H9 (cell line): Measurements from ENCODE around the gene SLC35F2. TPM values are rescaled to one million over a fixed set of nuclear protein-coding genes. Genes with fewer than 3 reads are reported as not detected.
"Not testable (repeated sequence)": the region's sequence is repeated elsewhere in the genome, so short reads cannot be mapped to it uniquely, and the experiment has no call there.

Source experiments
- DNase-seq: peaks from one replicate; pipeline ENCODE4 v3.0.0-alpha.2; 2017
- H2AFZ ChIP-seq: one replicate; pipeline ENCODE4 v1.6.1; 2013; ENCODE audit warnings: mild to moderate bottlenecking, low read length, control low read depth, moderate library complexity
- H2AK5ac ChIP-seq: 2 replicates; pipeline ENCODE4 v1.6.1; 2013; ENCODE audit warnings: low read length, control low read depth, mixed read lengths; ENCODE audit not compliant: insufficient read length
- H2BK120ac ChIP-seq: one replicate; pipeline ENCODE4 v1.6.1; 2013; ENCODE audit warnings: low read depth, mild to moderate bottlenecking, low read length, control low read depth, inconsistent platforms; ENCODE audit not compliant: poor library complexity, severe bottlenecking
- H2BK12ac ChIP-seq: 2 replicates; pipeline ENCODE4 v1.6.1; 2013; ENCODE audit warnings: low read length, control low read depth, mixed read lengths, low read depth; ENCODE audit not compliant: insufficient read length
- H2BK15ac ChIP-seq: 2 replicates; pipeline ENCODE4 v1.6.1; 2013; ENCODE audit warnings: low read depth, low read length, control low read depth
- H2BK20ac ChIP-seq: one replicate; pipeline ENCODE4 v1.6.1; 2013; ENCODE audit warnings: low read depth, mild to moderate bottlenecking, low read length, control low read depth, inconsistent platforms; ENCODE audit not compliant: poor library complexity, severe bottlenecking
- H2BK5ac ChIP-seq: 2 replicates; pipeline ENCODE4 v1.6.1; 2013; ENCODE audit warnings: low read length, control low read depth, mixed read lengths; ENCODE audit not compliant: insufficient read length
- H3K14ac ChIP-seq: 2 replicates; pipeline ENCODE4 v1.6.1; 2013; ENCODE audit warnings: low read length, control low read depth; ENCODE audit not compliant: insufficient read depth
- H3K18ac ChIP-seq: 2 replicates; pipeline ENCODE4 v1.6.1; 2013; ENCODE audit warnings: low read depth, mild to moderate bottlenecking, mixed read lengths, low read length, control low read depth; ENCODE audit not compliant: insufficient read length
- H3K23ac ChIP-seq: 2 replicates; pipeline ENCODE4 v1.6.1; 2013; ENCODE audit warnings: low read length, control low read depth, mixed read lengths, low read depth; ENCODE audit not compliant: insufficient read length
- H3K23me2 ChIP-seq: 2 replicates; pipeline ENCODE4 v1.6.1; 2013; ENCODE audit warnings: low read depth, mild to moderate bottlenecking, mixed read lengths, low read length, control low read depth; ENCODE audit not compliant: insufficient read length, poor library complexity, severe bottlenecking
- H3K27ac ChIP-seq: 2 replicates; pipeline ENCODE4 v1.5.1; 2013; ENCODE audit warnings: low read length, control low read depth, mixed read lengths, low read depth; ENCODE audit not compliant: insufficient read length
- H3K27me3 ChIP-seq: 2 replicates; pipeline ENCODE4 v1.6.1; 2013; ENCODE audit warnings: low read length, control low read depth, inconsistent platforms; ENCODE audit not compliant: insufficient read depth
- H3K4ac ChIP-seq: 2 replicates; pipeline ENCODE4 v1.6.1; 2013; ENCODE audit warnings: low read depth, mild to moderate bottlenecking, control low read depth, inconsistent platforms, low read length, moderate library complexity
- H3K4me1 ChIP-seq: 2 replicates; pipeline ENCODE4 v1.6.1; 2013; ENCODE audit warnings: low read length, control low read depth, inconsistent platforms; ENCODE audit not compliant: insufficient read depth
- H3K4me2 ChIP-seq: 2 replicates; pipeline ENCODE4 v1.6.1; 2013; ENCODE audit warnings: low read length, control low read depth, mixed read lengths; ENCODE audit not compliant: insufficient read length, insufficient read depth
- H3K56ac ChIP-seq: 2 replicates; pipeline ENCODE4 v1.6.1; 2013; ENCODE audit warnings: low read depth, mild to moderate bottlenecking, mixed read lengths, low read length, control low read depth; ENCODE audit not compliant: insufficient read length
- H3K79me1 ChIP-seq: 2 replicates; pipeline ENCODE4 v1.6.1; 2013; ENCODE audit warnings: low read depth, mild to moderate bottlenecking, moderate library complexity, low read length, control low read depth, inconsistent platforms; ENCODE audit not compliant: insufficient read depth, poor library complexity, severe bottlenecking
- H3K79me2 ChIP-seq: 2 replicates; pipeline ENCODE4 v1.6.1; 2013; ENCODE audit warnings: low read length, control low read depth, inconsistent platforms; ENCODE audit not compliant: insufficient read depth
- H3K9ac ChIP-seq: 2 replicates; pipeline ENCODE4 v1.6.1; 2013; ENCODE audit warnings: low read length, control low read depth, mixed read lengths; ENCODE audit not compliant: insufficient read length; ENCODE audit errors: extremely low read depth
- H3K9me3 ChIP-seq: one replicate; pipeline ENCODE4 v1.6.1; 2013; ENCODE audit warnings: low read depth, low read length, inconsistent platforms; ENCODE audit not compliant: control insufficient read depth
- H3T11ph ChIP-seq: one replicate; pipeline ENCODE4 v1.6.1; 2013; ENCODE audit warnings: mild to moderate bottlenecking, low read length, control low read depth, inconsistent platforms
- H4K20me1 ChIP-seq: one replicate; pipeline ENCODE4 v1.6.1; 2013; ENCODE audit not compliant: control insufficient read depth, insufficient read length, insufficient read depth
- H4K5ac ChIP-seq: 2 replicates; pipeline ENCODE4 v1.6.1; 2013; ENCODE audit warnings: low read depth, mild to moderate bottlenecking, mixed read lengths, low read length, control low read depth; ENCODE audit not compliant: insufficient read length
- H4K8ac ChIP-seq: replicated peaks from 2 replicates; pipeline ENCODE4 v1.6.1; 2013; ENCODE audit warnings: low read length, control low read depth, mixed read lengths, low read depth; ENCODE audit not compliant: insufficient read length
- H4K91ac ChIP-seq: 2 replicates; pipeline ENCODE4 v1.6.1; 2013; ENCODE audit warnings: low read depth, mild to moderate bottlenecking, moderate library complexity, mixed read lengths, low read length, control low read depth; ENCODE audit not compliant: insufficient read length
- H3K27ac Mint-ChIP-seq, 3 experiments: 2 replicates in 2 of 3; 3 replicates in 1 of 3; pipeline ENCODE4 v1.8.0; 2020 to 2021; ENCODE audit warnings: mixed read lengths in 3 of 3, mild to moderate bottlenecking in 1 of 3, moderate library complexity in 1 of 3
- H3K27me3 Mint-ChIP-seq: 2 replicates; pipeline ENCODE4 v1.8.0; 2021; ENCODE audit warnings: low read depth, mild to moderate bottlenecking, moderate library complexity, mixed read lengths
- H3K36me3 Mint-ChIP-seq, 3 experiments: 2 replicates in 2 of 3; 3 replicates in 1 of 3; pipeline ENCODE4 v1.8.0; 2020 to 2021; ENCODE audit warnings: low read depth in 3 of 3, mixed read lengths in 3 of 3; ENCODE audit not compliant: insufficient read depth in 1 of 3
- H3K4me1 Mint-ChIP-seq, 2 experiments: 2 replicates each; pipeline ENCODE4 v1.8.0; 2020; ENCODE audit warnings: mixed read lengths in 2 of 2
- H3K4me3 Mint-ChIP-seq, 2 experiments: 2 replicates in 1 of 2; 3 replicates in 1 of 2; pipeline ENCODE4 v1.8.0; 2020 to 2021; ENCODE audit warnings: mild to moderate bottlenecking in 2 of 2, mixed read lengths in 2 of 2, moderate library complexity in 1 of 2
- H3K9me3 Mint-ChIP-seq, 2 experiments: 2 replicates in 1 of 2; 3 replicates in 1 of 2; pipeline ENCODE4 v1.8.0; 2020; ENCODE audit warnings: mild to moderate bottlenecking in 2 of 2, mixed read lengths in 2 of 2, moderate library complexity in 1 of 2
- WGBS: extraction: QIAGEN DNeasy Blood & Tissue Kit; methylation state at CpG from one replicate; pipeline ENCODE4 v1.1.7; 2013; ENCODE audit warnings: missing lambda C conversion rate, low lambda C conversion rate, mixed read lengths; ENCODE audit not compliant: insufficient read length; ENCODE audit errors: extremely low coverage; 5-methylcytosine and 5-hydroxymethylcytosine counted together
- total RNA-seq: library from RNA; stranded (reverse); gene quantifications from 2 replicates; pipeline ENCODE4 v1.2.1, GENCODE V29; 2021
- TF ChIP-seq, protein P1 (sequence below): fragments of 200-600 bp; sonication (generic); conservative IDR thresholded peaks from 3 replicates; pipeline ENCODE4 v1.8.0; 2021; ENCODE audit warnings: antibody characterized with exemption, mild to moderate bottlenecking

SLC35F2 gene
- total RNA-seq, 1 experiment from 2014 or later = 24.0 TPM

DNA sequence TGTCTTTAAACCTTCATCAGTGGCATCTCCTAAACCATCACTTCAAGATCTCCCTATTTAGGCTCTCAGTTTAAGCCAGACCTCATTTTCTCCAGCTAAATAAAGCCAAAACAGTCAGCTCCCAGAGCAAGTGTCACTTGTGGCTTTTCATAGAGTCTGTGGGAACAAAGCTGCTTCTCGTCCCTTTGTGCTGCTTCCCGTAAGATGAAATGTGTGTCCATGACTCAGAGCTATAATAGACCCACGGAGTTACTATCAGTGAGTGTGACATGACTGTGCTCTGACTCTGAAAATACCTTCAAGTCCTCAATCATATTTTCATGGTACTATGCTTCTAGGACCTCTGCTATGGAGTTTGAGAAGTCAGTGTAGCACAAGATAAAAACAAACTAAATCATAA is 89.4 kb downstream of the SLC35F2 start:
- no peaks in the 10 kb centered on the region for H3K79me1 ChIP-seq
- H3T11ph ChIP-seq = no peak overlapping the region
- Mint-ChIP-seq H3K27me3 (peaks cover 2% of the 10 kb centered on the region), H3K4me1 (peaks cover 0 to 3% of the 10 kb centered on the region in 2 experiments; a peak in 1 of 4 replicates), H3K27ac (no peak overlapping the region), H3K4me3 (no peak overlapping the region), H3K9me3 (no peaks in the 10 kb centered on the region), H3K36me3 (no peaks in the 10 kb centered on the region)
- H3K4me2 ChIP-seq = no peak overlapping the region
- no peak overlapping the region for H2BK120ac ChIP-seq
- no peak overlapping the region for H4K91ac ChIP-seq
- H2BK15ac ChIP-seq = no peak overlapping the region
- no peak overlapping the region for H3K18ac ChIP-seq
- no peak overlapping the region for H2AK5ac ChIP-seq
- no peak overlapping the region for H3K23ac ChIP-seq
- H2BK12ac ChIP-seq = no peak overlapping the region
- no peak overlapping the region for H2BK20ac ChIP-seq
- WGBS = no CpG with 5 or more reads among the region's 3 CpGs
- H3K56ac ChIP-seq = no peak overlapping the region
- no peaks in the 10 kb centered on the region for H3K23me2 ChIP-seq
- H3K14ac ChIP-seq = no peak overlapping the region
- no peak for DNase-seq
- H2AFZ ChIP-seq = no peak overlapping the region
- no peaks in the 10 kb centered on the region for H4K20me1 ChIP-seq
- no peaks in the 10 kb centered on the region for H3K79me2 ChIP-seq
- H3K27me3 ChIP-seq = no peaks in the 10 kb centered on the region
- H3K27ac ChIP-seq = no peak overlapping the region
- no peak overlapping the region for H3K9ac ChIP-seq
- H3K9me3 ChIP-seq = no peaks in the 10 kb centered on the region
- H4K8ac ChIP-seq = no peak overlapping the region
- TF ChIP-seq, protein P1, sequence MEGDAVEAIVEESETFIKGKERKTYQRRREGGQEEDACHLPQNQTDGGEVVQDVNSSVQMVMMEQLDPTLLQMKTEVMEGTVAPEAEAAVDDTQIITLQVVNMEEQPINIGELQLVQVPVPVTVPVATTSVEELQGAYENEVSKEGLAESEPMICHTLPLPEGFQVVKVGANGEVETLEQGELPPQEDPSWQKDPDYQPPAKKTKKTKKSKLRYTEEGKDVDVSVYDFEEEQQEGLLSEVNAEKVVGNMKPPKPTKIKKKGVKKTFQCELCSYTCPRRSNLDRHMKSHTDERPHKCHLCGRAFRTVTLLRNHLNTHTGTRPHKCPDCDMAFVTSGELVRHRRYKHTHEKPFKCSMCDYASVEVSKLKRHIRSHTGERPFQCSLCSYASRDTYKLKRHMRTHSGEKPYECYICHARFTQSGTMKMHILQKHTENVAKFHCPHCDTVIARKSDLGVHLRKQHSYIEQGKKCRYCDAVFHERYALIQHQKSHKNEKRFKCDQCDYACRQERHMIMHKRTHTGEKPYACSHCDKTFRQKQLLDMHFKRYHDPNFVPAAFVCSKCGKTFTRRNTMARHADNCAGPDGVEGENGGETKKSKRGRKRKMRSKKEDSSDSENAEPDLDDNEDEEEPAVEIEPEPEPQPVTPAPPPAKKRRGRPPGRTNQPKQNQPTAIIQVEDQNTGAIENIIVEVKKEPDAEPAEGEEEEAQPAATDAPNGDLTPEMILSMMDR = no peak
- no peaks in the 10 kb centered on the region for H3K4me1 ChIP-seq
- no peak overlapping the region for H3K4ac ChIP-seq
- no peak overlapping the region for H2BK5ac ChIP-seq
- no peak overlapping the region for H4K5ac ChIP-seq

- not testable (repeated sequence) for H4K8ac ChIP-seq, H3K9me3 ChIP-seq, DNase-seq, H3K27me3 ChIP-seq, H3K9ac ChIP-seq, H3K79me2 ChIP-seq, H3K14ac ChIP-seq, H4K5ac ChIP-seq, H3K4ac ChIP-seq, H3K56ac ChIP-seq, H2AFZ ChIP-seq, H3K27me3 Mint-ChIP-seq, H3K79me1 ChIP-seq, H3K9me3 Mint-ChIP-seq, H4K91ac ChIP-seq, H3K4me3 Mint-ChIP-seq, H3K27ac Mint-ChIP-seq, H3K4me1 Mint-ChIP-seq, H2BK5ac ChIP-seq, H3K36me3 Mint-ChIP-seq, H3K4me2 ChIP-seq, H3K27ac ChIP-seq, H3K4me1 ChIP-seq, H2BK15ac ChIP-seq, H2BK12ac ChIP-seq, H4K20me1 ChIP-seq, H3T11ph ChIP-seq, H3K23me2 ChIP-seq, H2AK5ac ChIP-seq, H2BK20ac ChIP-seq, H3K23ac ChIP-seq, H2BK120ac ChIP-seq, H3K18ac ChIP-seq
- no CpG with 5 or more reads among the region's 7 CpGs for WGBS
These were observed 99.8 kb downstream of the SLC35F2 start for GRCh38 chr11:107758719-107759355.
